ENCODE results near the gene ATG2A. TPM values are rescaled to one million over a fixed set of nuclear protein-coding genes. Genes with fewer than 3 reads are reported as not detected.
A peak's percentile ranks its signal among the peaks of the same experiment; 100 is the strongest.

Gene ATG2A
- total and polyA plus RNA-seq, 9 of the 15 experiments (the other 6 are each of a cell fraction or from before 2014, with no cell fraction given) = 0.25 to 45.9 (median 5.2) TPM

- TF ChIP-seq ZBTB43 (CRISPR knock-in tag; IDR thresholded peaks at IDR 0.05) = no peak
- TF ChIP-seq PHB (CRISPR knock-in tag; IDR thresholded peaks at IDR 0.05) = no peak
- no peak for TF ChIP-seq HDAC3 (IDR thresholded peaks at IDR 0.05; ENCODE audit: borderline replicate concordance, partially characterized antibody)
- peak; percentile 31; the same call in 1 of the 2 replicates for TF ChIP-seq EP300 (IDR thresholded peaks at IDR 0.05; ENCODE audit: low read length)
- peak; percentile 80 for TF ChIP-seq RFX1 (IDR thresholded peaks at IDR 0.05)
- peak; percentile 69 for TF ChIP-seq ETV1 (tag; conservative IDR thresholded peaks at IDR 0.05; ENCODE audit: low read depth)
- TF ChIP-seq THAP7 (CRISPR knock-in tag; IDR thresholded peaks at IDR 0.05) = no peak
- no peak for TF ChIP-seq E4F1 (CRISPR knock-in tag; IDR thresholded peaks at IDR 0.05; ENCODE audit: borderline replicate concordance)
- TF ChIP-seq ZNF830 (CRISPR knock-in tag; IDR thresholded peaks at IDR 0.05) = no peak
- TF ChIP-seq MEF2D (tag; conservative IDR thresholded peaks at IDR 0.05; ENCODE audit: low read depth) = no peak
- no peak for TF ChIP-seq BCL6 (CRISPR knock-in tag; IDR thresholded peaks at IDR 0.05)
- TF ChIP-seq ZNF184 (CRISPR knock-in tag; IDR thresholded peaks at IDR 0.05) = no peak
- peak; percentile 88 for TF ChIP-seq CBFA2T3 (IDR thresholded peaks at IDR 0.05)
- peak; percentile 21; the same call in 1 of the 2 replicates for TF ChIP-seq MBD2 (IDR thresholded peaks at IDR 0.05; ENCODE audit: borderline replicate concordance, low read depth)
- no peak for TF ChIP-seq BMI1 (IDR thresholded peaks at IDR 0.05; ENCODE audit: low read length)
- no peak for TF ChIP-seq GTF2E2 (tag; IDR thresholded peaks at IDR 0.05)
- peak; percentile 23 for TF ChIP-seq SAP30 (IDR thresholded peaks at IDR 0.05; ENCODE audit: borderline replicate concordance, insufficient read depth, low read depth, low read length, poor library complexity, severe bottlenecking)
- no peak for TF ChIP-seq CBX5 (IDR thresholded peaks at IDR 0.05; ENCODE audit: borderline replicate concordance, low read depth)
- no peak for TF ChIP-seq NR4A1 (CRISPR knock-in tag; IDR thresholded peaks at IDR 0.05)
- no peak for TF ChIP-seq NR4A1 (tag; IDR thresholded peaks at IDR 0.05)
Observed at GRCh38 chr11:64870176-64870892, 46.7 kb downstream of the ATG2A start (continued).

All from K562 (cell line).